Ishikawa (cell line): ENCODE measurements around the gene HYCC2.

Experiments
- CEBPB ChIP-seq: IDR thresholded peaks from 2 replicates; pipeline ENCODE4 v1.6.1; 2012
- CREB1 ChIP-seq: IDR thresholded peaks from 2 replicates; pipeline ENCODE4 v1.6.1; 2012; ENCODE audit warnings: low read depth
- EGR1 ChIP-seq: IDR thresholded peaks from 2 replicates; pipeline ENCODE4 v1.6.1; 2012
- EP300 ChIP-seq: IDR thresholded peaks from 2 replicates; pipeline ENCODE4 v1.6.1; 2012; ENCODE audit warnings: borderline replicate concordance
- FOXM1 ChIP-seq: IDR thresholded peaks from 2 replicates; pipeline ENCODE4 v1.6.1; 2012; ENCODE audit warnings: low read depth, borderline replicate concordance
- MAX ChIP-seq: IDR thresholded peaks from 2 replicates; pipeline ENCODE4 v1.6.1; 2012
- NFIC ChIP-seq: IDR thresholded peaks from 2 replicates; pipeline ENCODE4 v1.6.1; 2012
- RAD21 ChIP-seq: IDR thresholded peaks from 2 replicates; pipeline ENCODE4 v1.6.1; 2012; ENCODE audit warnings: low read depth
- REST ChIP-seq: IDR thresholded peaks from 2 replicates; pipeline ENCODE4 v1.6.1; 2012; ENCODE audit warnings: low read depth, mild to moderate bottlenecking
- TAF1 ChIP-seq: IDR thresholded peaks from 2 replicates; pipeline ENCODE4 v1.6.1; 2012; ENCODE audit warnings: low read depth, mild to moderate bottlenecking
- TCF12 ChIP-seq: IDR thresholded peaks from 2 replicates; pipeline ENCODE4 v1.6.1; 2012; ENCODE audit warnings: low read depth
- TEAD4 ChIP-seq: IDR thresholded peaks from 2 replicates; pipeline ENCODE4 v1.6.1; 2012
- USF1 ChIP-seq: IDR thresholded peaks from 2 replicates; pipeline ENCODE4 v1.6.1; 2012
- YY1 ChIP-seq: IDR thresholded peaks from 2 replicates; pipeline ENCODE4 v1.6.1; 2012; ENCODE audit warnings: low read depth
- ZBTB7A ChIP-seq: IDR thresholded peaks from 2 replicates; pipeline ENCODE4 v1.6.1; 2012; ENCODE audit warnings: low read depth

HYCC2 gene

GRCh38 chr2:201110615-201111014 is 39.1 kb upstream of the HYCC2 start:
- TF ChIP-seq EP300 (no peak), YY1 (no peak), CREB1 (no peak), EGR1 (no peak)

GRCh38 chr2:201109186-201109585 is 37.7 kb upstream of the HYCC2 start:
- TF ChIP-seq TAF1 (no peak), NFIC (no peak), USF1 (no peak), TEAD4 (no peak), EGR1 (no peak), REST (no peak)

GRCh38 chr2:201108341-201108740 is 36.9 kb upstream of the HYCC2 start:
- TF ChIP-seq CEBPB (no peak), NFIC (no peak), MAX (no peak), TCF12 (no peak), RAD21 (no peak)

- TF ChIP-seq MAX (no peak), REST (no peak), EGR1 (no peak), FOXM1 (no peak)
Measured at GRCh38 chr2:201107624-201108023, 36.2 kb upstream of the HYCC2 start.

GRCh38 chr2:201105759-201106158 is 34.3 kb upstream of the HYCC2 start:
- TF ChIP-seq YY1 (no peak), NFIC (no peak), RAD21 (no peak), TEAD4 (no peak), REST (no peak), EGR1 (no peak), EP300 (no peak), ZBTB7A (no peak), USF1 (no peak), TCF12 (no peak)

GRCh38 chr2:201100497-201100896 is 29.0 kb upstream of the HYCC2 start:
- no peak for TF ChIP-seq CREB1
- no peak for TF ChIP-seq CEBPB
- no peak for TF ChIP-seq EGR1
- no peak for TF ChIP-seq EP300
- TF ChIP-seq USF1, result no peak
- no peak for TF ChIP-seq ZBTB7A
- no peak for TF ChIP-seq MAX
- no peak for TF ChIP-seq TAF1
- no peak for TF ChIP-seq NFIC
- no peak for TF ChIP-seq REST
- TF ChIP-seq RAD21, result no peak
- TF ChIP-seq TCF12, result no peak
- TF ChIP-seq FOXM1, result no peak
- TF ChIP-seq TEAD4, result no peak
- no peak for TF ChIP-seq YY1
